ENCODE data around the gene KCNQ5. TPM values are rescaled to one million over a fixed set of nuclear protein-coding genes. Genes with fewer than 3 reads are reported as not detected.

Gene KCNQ5
- total RNA-seq, 1 donor from 2014 or later = 1.5 TPM

DNA sequence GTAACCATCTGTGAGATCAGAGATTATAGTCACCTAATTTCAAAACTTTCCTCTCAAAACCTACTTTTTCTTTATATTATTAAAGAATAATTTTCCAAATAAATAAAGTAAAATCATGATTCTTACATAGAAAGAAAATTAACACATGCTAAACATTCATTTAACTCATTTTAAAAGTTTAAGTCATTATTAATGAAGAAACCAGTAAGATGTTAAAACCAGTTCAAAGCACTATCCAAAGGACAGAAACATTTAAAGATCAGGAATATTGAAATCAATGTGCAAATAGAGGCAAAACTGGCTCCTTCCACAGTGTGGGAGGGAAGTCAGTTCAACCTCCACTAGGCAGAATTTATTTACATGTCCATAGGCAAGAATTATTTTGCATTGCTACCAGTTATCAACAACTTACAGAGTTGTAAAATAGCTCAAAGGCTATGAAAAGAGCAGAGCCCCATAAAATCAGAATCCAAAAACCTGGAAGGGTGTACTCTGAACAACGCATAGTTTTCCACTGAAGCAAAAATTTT, 456.5 kb downstream of the KCNQ5 start:
- DNase-seq = no peak
- TF ChIP-seq CTCF (IDR thresholded peaks at IDR 0.05; ENCODE audit: partially characterized antibody, unreplicated experiment) = no peak
- no peaks in the 10 kb centered on the region for H3K4me1 Mint-ChIP-seq (ENCODE audit: low read depth, unreplicated experiment)
- H3K27me3 Mint-ChIP-seq (ENCODE audit: unreplicated experiment) = no peaks in the 10 kb centered on the region
- no peak overlapping the region for H3K4me3 Mint-ChIP-seq (ENCODE audit: unreplicated experiment)
- H3K27ac Mint-ChIP-seq (ENCODE audit: unreplicated experiment) = no peak overlapping the region
- H3K36me3 Mint-ChIP-seq (ENCODE audit: unreplicated experiment) = no peaks in the 10 kb centered on the region
- no peaks in the 10 kb centered on the region for H3K9me3 Mint-ChIP-seq (ENCODE audit: unreplicated experiment)

DNA sequence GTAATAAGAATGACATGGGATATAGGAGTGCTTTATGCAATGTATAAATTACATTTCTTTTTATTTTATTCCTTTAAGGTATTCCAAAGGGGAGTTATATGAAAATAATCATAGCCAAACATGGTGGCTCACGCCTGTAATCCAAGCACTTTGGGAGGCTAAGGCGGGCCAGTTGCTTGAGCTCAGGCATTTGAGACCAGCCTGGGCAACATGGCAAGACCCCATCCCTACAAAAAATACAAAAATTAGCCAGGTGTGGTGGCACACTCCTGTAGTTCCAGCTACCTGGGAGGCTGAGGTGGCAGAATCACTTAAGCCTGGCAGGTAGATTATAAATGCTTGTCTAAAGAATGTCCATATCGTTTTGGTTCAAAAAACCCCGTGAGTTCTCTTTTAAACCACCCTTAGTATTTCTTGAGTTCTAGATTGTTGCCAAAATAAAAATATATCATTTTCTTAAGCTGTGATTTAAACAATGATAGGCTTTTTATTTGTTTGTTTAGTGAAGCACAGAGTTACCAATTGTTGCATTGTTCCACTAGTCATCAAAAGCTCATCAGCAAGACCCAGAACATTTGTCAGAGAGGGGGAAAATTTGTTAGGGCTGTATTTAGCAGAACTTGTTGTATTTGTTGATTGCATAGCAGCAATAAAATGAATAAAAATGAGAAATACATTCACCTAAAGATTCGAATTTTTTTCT, 457.2 kb downstream of the KCNQ5 start:
- H3K4me1 Mint-ChIP-seq (ENCODE audit: low read depth, unreplicated experiment) = no peaks in the 10 kb centered on the region
- no peak overlapping the region for H3K27ac Mint-ChIP-seq (ENCODE audit: unreplicated experiment)
- TF ChIP-seq CTCF (IDR thresholded peaks at IDR 0.05; ENCODE audit: partially characterized antibody, unreplicated experiment) = no peak
- no peak for DNase-seq
- no peaks in the 10 kb centered on the region for H3K36me3 Mint-ChIP-seq (ENCODE audit: unreplicated experiment)
- no peaks in the 10 kb centered on the region for H3K27me3 Mint-ChIP-seq (ENCODE audit: unreplicated experiment)
- no peak overlapping the region for H3K4me3 Mint-ChIP-seq (ENCODE audit: unreplicated experiment)
- H3K9me3 Mint-ChIP-seq (ENCODE audit: unreplicated experiment) = no peaks in the 10 kb centered on the region

GRCh38 chr6:73079611-73079955, 457.7 kb downstream of the KCNQ5 start:
- H3K27ac Mint-ChIP-seq (ENCODE audit: unreplicated experiment) = no peak overlapping the region
- H3K27me3 Mint-ChIP-seq (ENCODE audit: unreplicated experiment) = no peaks in the 10 kb centered on the region
- no peaks in the 10 kb centered on the region for H3K9me3 Mint-ChIP-seq (ENCODE audit: unreplicated experiment)
- no peak for TF ChIP-seq CTCF (IDR thresholded peaks at IDR 0.05; ENCODE audit: partially characterized antibody, unreplicated experiment)
- no peak overlapping the region for H3K4me3 Mint-ChIP-seq (ENCODE audit: unreplicated experiment)
- no peaks in the 10 kb centered on the region for H3K36me3 Mint-ChIP-seq (ENCODE audit: unreplicated experiment)
- no peak for DNase-seq
- H3K4me1 Mint-ChIP-seq (ENCODE audit: low read depth, unreplicated experiment) = no peaks in the 10 kb centered on the region

DNA sequence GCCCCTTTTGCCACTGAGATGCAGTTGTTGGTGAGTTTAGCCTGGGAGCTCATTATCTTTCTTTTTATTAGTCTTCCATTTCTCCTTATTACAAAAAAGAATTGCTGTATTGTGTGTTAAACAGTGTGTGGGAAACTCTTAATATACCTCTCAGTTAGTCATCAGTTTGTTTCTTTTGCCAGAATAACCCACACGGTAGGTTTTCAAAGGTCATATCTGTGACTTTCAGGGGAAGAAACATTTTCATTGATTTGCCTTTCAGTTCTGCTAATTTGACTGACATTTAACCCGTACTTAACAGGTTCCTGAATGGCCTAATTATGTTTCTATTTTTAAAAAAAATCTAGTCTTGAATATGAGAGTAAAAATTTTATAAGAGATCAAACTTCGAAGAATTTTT, 458.1 kb downstream of the KCNQ5 start:
- no peak for TF ChIP-seq CTCF (IDR thresholded peaks at IDR 0.05; ENCODE audit: partially characterized antibody, unreplicated experiment)
- DNase-seq = no peak
- no peak overlapping the region for H3K4me3 Mint-ChIP-seq (ENCODE audit: unreplicated experiment)
- H3K27me3 Mint-ChIP-seq (ENCODE audit: unreplicated experiment) = no peaks in the 10 kb centered on the region
- no peaks in the 10 kb centered on the region for H3K4me1 Mint-ChIP-seq (ENCODE audit: low read depth, unreplicated experiment)
- H3K9me3 Mint-ChIP-seq (ENCODE audit: unreplicated experiment) = no peaks in the 10 kb centered on the region
- no peaks in the 10 kb centered on the region for H3K36me3 Mint-ChIP-seq (ENCODE audit: unreplicated experiment)
- H3K27ac Mint-ChIP-seq (ENCODE audit: unreplicated experiment) = no peak overlapping the region

GRCh38 chr6:73081955-73082354, 460.1 kb downstream of the KCNQ5 start:
- TF ChIP-seq CTCF (IDR thresholded peaks at IDR 0.05; ENCODE audit: partially characterized antibody, unreplicated experiment) = no peak
- H3K4me3 Mint-ChIP-seq (ENCODE audit: unreplicated experiment) = no peak overlapping the region
- H3K27me3 Mint-ChIP-seq (ENCODE audit: unreplicated experiment) = no peaks in the 10 kb centered on the region
- H3K9me3 Mint-ChIP-seq (ENCODE audit: unreplicated experiment) = no peaks in the 10 kb centered on the region
- DNase-seq = no peak
- no peaks in the 10 kb centered on the region for H3K36me3 Mint-ChIP-seq (ENCODE audit: unreplicated experiment)
- no peak overlapping the region for H3K27ac Mint-ChIP-seq (ENCODE audit: unreplicated experiment)
- no peaks in the 10 kb centered on the region for H3K4me1 Mint-ChIP-seq (ENCODE audit: low read depth, unreplicated experiment)
